Esophagus muscularis mucosa (tissue), 3 donors: ENCODE results near the gene CCHCR1.

Source experiments
- POLR2A ChIP-seq: fragments of 450-650 bp; IDR thresholded peaks from one replicate; pipeline ENCODE4 v1.6.1; 2017; ENCODE audit warnings: antibody characterized with exemption, moderate library complexity, mild to moderate bottlenecking, low read depth
- POLR2AphosphoS5 ChIP-seq, 2 donors: sonication (generic); formaldehyde crosslinking; IDR thresholded peaks; one replicate each; pipeline ENCODE4 v1.6.1; 2017; ENCODE audit warnings: antibody characterized with exemption in 2 of 2
- TF ChIP-seq, protein P1 (sequence below), 3 experiments: fragments of 200-600 bp in 2 of 3; fragments of 450-650 bp in 1 of 3; sonication (generic) in 2 of 3; IDR thresholded peaks; one replicate each; pipeline ENCODE4 v1.5.1; 2017 to 2019; ENCODE audit warnings: antibody characterized with exemption in 3 of 3, mild to moderate bottlenecking in 2 of 3, moderate library complexity in 1 of 3

- TF ChIP-seq POLR2AphosphoS5 (IDR thresholded peaks at IDR 0.05) (no peak), POLR2A (no peak)
- TF ChIP-seq, protein P1, sequence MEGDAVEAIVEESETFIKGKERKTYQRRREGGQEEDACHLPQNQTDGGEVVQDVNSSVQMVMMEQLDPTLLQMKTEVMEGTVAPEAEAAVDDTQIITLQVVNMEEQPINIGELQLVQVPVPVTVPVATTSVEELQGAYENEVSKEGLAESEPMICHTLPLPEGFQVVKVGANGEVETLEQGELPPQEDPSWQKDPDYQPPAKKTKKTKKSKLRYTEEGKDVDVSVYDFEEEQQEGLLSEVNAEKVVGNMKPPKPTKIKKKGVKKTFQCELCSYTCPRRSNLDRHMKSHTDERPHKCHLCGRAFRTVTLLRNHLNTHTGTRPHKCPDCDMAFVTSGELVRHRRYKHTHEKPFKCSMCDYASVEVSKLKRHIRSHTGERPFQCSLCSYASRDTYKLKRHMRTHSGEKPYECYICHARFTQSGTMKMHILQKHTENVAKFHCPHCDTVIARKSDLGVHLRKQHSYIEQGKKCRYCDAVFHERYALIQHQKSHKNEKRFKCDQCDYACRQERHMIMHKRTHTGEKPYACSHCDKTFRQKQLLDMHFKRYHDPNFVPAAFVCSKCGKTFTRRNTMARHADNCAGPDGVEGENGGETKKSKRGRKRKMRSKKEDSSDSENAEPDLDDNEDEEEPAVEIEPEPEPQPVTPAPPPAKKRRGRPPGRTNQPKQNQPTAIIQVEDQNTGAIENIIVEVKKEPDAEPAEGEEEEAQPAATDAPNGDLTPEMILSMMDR (IDR thresholded peaks at IDR 0.05), result no peak
Observed at GRCh38 chr6:31170600-31170881, 12.9 kb upstream of the CCHCR1 start, which contains the start of gene POU5F1.
